ENCODE data around the gene ARMH4. TPM values are rescaled to one million over a fixed set of nuclear protein-coding genes. Genes with fewer than 3 reads are reported as not detected.

Gene ARMH4
- polyA plus RNA-seq, 1 donor from 2014 or later: 14.1 TPM

DNA sequence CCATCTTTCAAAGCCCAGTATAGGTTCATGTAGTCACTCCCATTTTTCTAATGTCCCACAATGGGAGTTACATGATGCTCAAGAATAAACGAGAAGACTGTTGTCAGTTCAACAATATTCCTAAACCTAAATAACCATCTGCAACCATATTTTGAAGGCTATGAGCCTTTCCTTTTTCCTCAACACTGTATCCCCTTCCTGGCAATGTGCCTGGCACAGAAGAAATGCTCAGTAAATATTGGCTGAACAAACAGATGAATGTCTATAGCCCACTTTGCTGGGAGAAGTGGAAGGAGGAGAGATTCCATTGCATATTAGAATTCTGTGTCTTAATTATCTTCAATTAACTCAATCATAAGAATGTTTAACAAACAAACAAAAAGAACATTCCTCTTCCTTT, 6.1 kb downstream of the ARMH4 start:
- Histone ChIP-seq H4K20me1 (ENCODE audit: insufficient read depth) (no peaks in the 10 kb centered on the region), H3K9me3 (ENCODE audit: low read length) (no peaks in the 10 kb centered on the region), H3K9me2 (ENCODE audit: insufficient read depth, low read length) (no peaks in the 10 kb centered on the region), H3K9ac (ENCODE audit: low read length) (peak overlapping the region; percentile 27), H3K27me3 (ENCODE audit: insufficient read depth, low read depth, low read length) (no peaks in the 10 kb centered on the region), H3K4me3 (ENCODE audit: low read length) (peak overlapping the region; percentile 48), H3K36me3 (ENCODE audit: insufficient read depth, low read length) (no peaks in the 10 kb centered on the region), H3K27ac (ENCODE audit: low read length) (peak overlapping the region; percentile 65), H3K4me2 (ENCODE audit: low read length) (peak overlapping the region; percentile 65), H3F3A (ENCODE audit: insufficient read depth, low read length, poor library complexity, severe bottlenecking) (peaks cover 5% of the 10 kb centered on the region), H2AFZ (ENCODE audit: low read depth, low read length) (no peak overlapping the region), H3K79me2 (replicated peaks; ENCODE audit: insufficient read depth, low read length) (peaks cover 54% of the 10 kb centered on the region)
- TF ChIP-seq EP300 (conservative IDR thresholded peaks at IDR 0.05; ENCODE audit: poor library complexity, severe bottlenecking): no peak
- TF ChIP-seq RAD21 (conservative IDR thresholded peaks at IDR 0.05): no peak
- TF ChIP-seq, protein P1, sequence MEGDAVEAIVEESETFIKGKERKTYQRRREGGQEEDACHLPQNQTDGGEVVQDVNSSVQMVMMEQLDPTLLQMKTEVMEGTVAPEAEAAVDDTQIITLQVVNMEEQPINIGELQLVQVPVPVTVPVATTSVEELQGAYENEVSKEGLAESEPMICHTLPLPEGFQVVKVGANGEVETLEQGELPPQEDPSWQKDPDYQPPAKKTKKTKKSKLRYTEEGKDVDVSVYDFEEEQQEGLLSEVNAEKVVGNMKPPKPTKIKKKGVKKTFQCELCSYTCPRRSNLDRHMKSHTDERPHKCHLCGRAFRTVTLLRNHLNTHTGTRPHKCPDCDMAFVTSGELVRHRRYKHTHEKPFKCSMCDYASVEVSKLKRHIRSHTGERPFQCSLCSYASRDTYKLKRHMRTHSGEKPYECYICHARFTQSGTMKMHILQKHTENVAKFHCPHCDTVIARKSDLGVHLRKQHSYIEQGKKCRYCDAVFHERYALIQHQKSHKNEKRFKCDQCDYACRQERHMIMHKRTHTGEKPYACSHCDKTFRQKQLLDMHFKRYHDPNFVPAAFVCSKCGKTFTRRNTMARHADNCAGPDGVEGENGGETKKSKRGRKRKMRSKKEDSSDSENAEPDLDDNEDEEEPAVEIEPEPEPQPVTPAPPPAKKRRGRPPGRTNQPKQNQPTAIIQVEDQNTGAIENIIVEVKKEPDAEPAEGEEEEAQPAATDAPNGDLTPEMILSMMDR (IDR thresholded peaks at IDR 0.05; ENCODE audit: poor library complexity, severe bottlenecking): no peak
- TF ChIP-seq POLR2AphosphoS5 (IDR thresholded peaks at IDR 0.05): no peak
- no peak for TF ChIP-seq MXI1 (conservative IDR thresholded peaks at IDR 0.05; ENCODE audit: poor library complexity, severe bottlenecking)
- no peak for TF ChIP-seq EZH2 (IDR thresholded peaks at IDR 0.05; ENCODE audit: borderline replicate concordance, insufficient read depth, low read length, poor library complexity, severe bottlenecking)
- TF ChIP-seq, protein P2, sequence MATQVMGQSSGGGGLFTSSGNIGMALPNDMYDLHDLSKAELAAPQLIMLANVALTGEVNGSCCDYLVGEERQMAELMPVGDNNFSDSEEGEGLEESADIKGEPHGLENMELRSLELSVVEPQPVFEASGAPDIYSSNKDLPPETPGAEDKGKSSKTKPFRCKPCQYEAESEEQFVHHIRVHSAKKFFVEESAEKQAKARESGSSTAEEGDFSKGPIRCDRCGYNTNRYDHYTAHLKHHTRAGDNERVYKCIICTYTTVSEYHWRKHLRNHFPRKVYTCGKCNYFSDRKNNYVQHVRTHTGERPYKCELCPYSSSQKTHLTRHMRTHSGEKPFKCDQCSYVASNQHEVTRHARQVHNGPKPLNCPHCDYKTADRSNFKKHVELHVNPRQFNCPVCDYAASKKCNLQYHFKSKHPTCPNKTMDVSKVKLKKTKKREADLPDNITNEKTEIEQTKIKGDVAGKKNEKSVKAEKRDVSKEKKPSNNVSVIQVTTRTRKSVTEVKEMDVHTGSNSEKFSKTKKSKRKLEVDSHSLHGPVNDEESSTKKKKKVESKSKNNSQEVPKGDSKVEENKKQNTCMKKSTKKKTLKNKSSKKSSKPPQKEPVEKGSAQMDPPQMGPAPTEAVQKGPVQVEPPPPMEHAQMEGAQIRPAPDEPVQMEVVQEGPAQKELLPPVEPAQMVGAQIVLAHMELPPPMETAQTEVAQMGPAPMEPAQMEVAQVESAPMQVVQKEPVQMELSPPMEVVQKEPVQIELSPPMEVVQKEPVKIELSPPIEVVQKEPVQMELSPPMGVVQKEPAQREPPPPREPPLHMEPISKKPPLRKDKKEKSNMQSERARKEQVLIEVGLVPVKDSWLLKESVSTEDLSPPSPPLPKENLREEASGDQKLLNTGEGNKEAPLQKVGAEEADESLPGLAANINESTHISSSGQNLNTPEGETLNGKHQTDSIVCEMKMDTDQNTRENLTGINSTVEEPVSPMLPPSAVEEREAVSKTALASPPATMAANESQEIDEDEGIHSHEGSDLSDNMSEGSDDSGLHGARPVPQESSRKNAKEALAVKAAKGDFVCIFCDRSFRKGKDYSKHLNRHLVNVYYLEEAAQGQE (IDR thresholded peaks at IDR 0.05; ENCODE audit: borderline replicate concordance): no peak
- TF ChIP-seq TAF1 (IDR thresholded peaks at IDR 0.05; ENCODE audit: low read depth): no peak
- TF ChIP-seq SMC3 (conservative IDR thresholded peaks at IDR 0.05; ENCODE audit: poor library complexity): no peak

GRCh38 chr14:58143106-58143505, 8.9 kb downstream of the ARMH4 start:
- TF ChIP-seq SMC3 (conservative IDR thresholded peaks at IDR 0.05; ENCODE audit: poor library complexity) (no peak), EP300 (conservative IDR thresholded peaks at IDR 0.05; ENCODE audit: poor library complexity, severe bottlenecking) (no peak), POLR2AphosphoS5 (IDR thresholded peaks at IDR 0.05) (no peak), TAF1 (IDR thresholded peaks at IDR 0.05; ENCODE audit: low read depth) (no peak), MXI1 (conservative IDR thresholded peaks at IDR 0.05; ENCODE audit: poor library complexity, severe bottlenecking) (no peak), RAD21 (conservative IDR thresholded peaks at IDR 0.05) (no peak), EZH2 (IDR thresholded peaks at IDR 0.05; ENCODE audit: borderline replicate concordance, insufficient read depth, low read length, poor library complexity, severe bottlenecking) (no peak)
- TF ChIP-seq, protein P2 (IDR thresholded peaks at IDR 0.05; ENCODE audit: borderline replicate concordance): no peak
- TF ChIP-seq, protein P1 (IDR thresholded peaks at IDR 0.05; ENCODE audit: poor library complexity, severe bottlenecking): no peak

More at GRCh38 chr14:58143106-58143505, 8.9 kb downstream of the ARMH4 start:
- peaks cover 5% of the 10 kb centered on the region for H3F3A ChIP-seq (ENCODE audit: insufficient read depth, low read length, poor library complexity, severe bottlenecking)
- H3K27ac ChIP-seq (ENCODE audit: low read length): no peak overlapping the region
- no peaks in the 10 kb centered on the region for H3K27me3 ChIP-seq (ENCODE audit: insufficient read depth, low read depth, low read length)
- H3K9me2 ChIP-seq (ENCODE audit: insufficient read depth, low read length): no peaks in the 10 kb centered on the region
- no peak overlapping the region for H3K4me3 ChIP-seq (ENCODE audit: low read length)
- H3K9ac ChIP-seq (ENCODE audit: low read length): no peak overlapping the region
- H3K4me2 ChIP-seq (ENCODE audit: low read length): no peak overlapping the region
- no peaks in the 10 kb centered on the region for H3K9me3 ChIP-seq (ENCODE audit: low read length)
- H2AFZ ChIP-seq (ENCODE audit: low read depth, low read length): no peak overlapping the region
- H4K20me1 ChIP-seq (ENCODE audit: insufficient read depth): no peaks in the 10 kb centered on the region
- peaks cover 5% of the 10 kb centered on the region for H3K36me3 ChIP-seq (ENCODE audit: insufficient read depth, low read length)
- H3K79me2 ChIP-seq (replicated peaks; ENCODE audit: insufficient read depth, low read length): peaks cover 29% of the 10 kb centered on the region

Data from neural cell (in vitro differentiated cells).